Adrenal gland (tissue), 12 donors: Measurements from ENCODE around the gene ANAPC15. TPM values are rescaled to one million over a fixed set of nuclear protein-coding genes. Genes with fewer than 3 reads are reported as not detected.
A peak's percentile ranks its signal among the peaks of the same experiment; 100 is the strongest.

Experiments
- DNase-seq, 7 donors: peaks; one replicate each; pipeline ENCODE4 v3.0.0-alpha.2; 2019 to 2020
- H3K27ac ChIP-seq, 5 donors: fragments of 200-600 bp; sonication (generic) in 4 of 5; 1 replicate in 3 of 5; 2 replicates in 2 of 5; pipeline versions ENCODE4 v1.5.1 to v1.8.0; 2016 to 2020; ENCODE audit warnings: mild to moderate bottlenecking in 1 of 5
- H3K27me3 ChIP-seq: fragments of 200-600 bp; 2 replicates; pipeline ENCODE4 v1.8.0; 2021
- H3K36me3 ChIP-seq, 2 donors: fragments of 200-600 bp; replicated peaks in 1 of 2; 1 replicate in 1 of 2; 2 replicates in 1 of 2; pipeline versions ENCODE4 v1.5.1 to v1.8.0; 2018 to 2022
- H3K4me1 ChIP-seq, 2 donors: fragments of 200-600 bp; replicated peaks in 1 of 2; 1 replicate in 1 of 2; 2 replicates in 1 of 2; pipeline versions ENCODE4 v1.5.1 to v1.8.0; 2018 to 2021
- H3K4me3 ChIP-seq, 4 donors: fragments of 200-600 bp; sonication (generic) in 3 of 4; one replicate each; pipeline ENCODE4 v1.5.1; 2016 to 2018
- H3K9me3 ChIP-seq, 3 donors: fragments of 200-600 bp; sonication (generic) in 1 of 3; replicated peaks in 1 of 3; 1 replicate in 2 of 3; 2 replicates in 1 of 3; pipeline versions ENCODE4 v1.5.1 to v1.8.0; 2016 to 2021
- POLR2A ChIP-seq, 2 donors: fragments of 450-650 bp; IDR thresholded peaks; one replicate each; pipeline ENCODE4 v1.6.1; 2017; ENCODE audit warnings: antibody characterized with exemption in 2 of 2, mild to moderate bottlenecking in 2 of 2, moderate library complexity in 1 of 2
- WGBS, 4 donors: extraction: QIAGEN DNeasy Blood & Tissue Kit in 2 of 4; methylation state at CpG; one replicate each; pipeline versions ENCODE4 v1.1.5 to v1.1.7; 2013 to 2017; 5-methylcytosine and 5-hydroxymethylcytosine counted together
- intact Hi-C, 2 donors: fragments of 100-400 bp; cut with DNase I; formaldehyde crosslinking; loops; one replicate each; pipeline versions ENCODE4 v1.14.1 to v1.15.0; 2022 to 2023
- polyA plus RNA-seq, 3 donors: library from polyadenylated mRNA; stranded (reverse); fragments of 200-250 nt in 2 of 3; fragments of 350-450 nt in 1 of 3; fragmentation: Illumina TruSeq in 1 of 3; extraction: RNeasy Lipid Tissue Mini Kit (QIAGEN cat#74804) in 1 of 3; gene quantifications; one replicate each; pipeline ENCODE4 v1.2.3, GENCODE V29; 2013 to 2014
- total RNA-seq, 9 donors: library from RNA; depleted of rRNA in 4 of 9; stranded (reverse); fragments of >200 nt in 4 of 9; fragments of 120-200 nt in 1 of 9; fragmentation: NEBNext Ultra II Directional in 1 of 9; extraction: Animal tissue kit (Norgen Biotek cat#: 25700) in 1 of 9; gene quantifications; one replicate each; pipeline versions ENCODE4 v1.1.0 to v1.2.4, GENCODE V29; 2013 to 2023
- TF ChIP-seq, protein P1 (sequence below), 6 experiments: fragments of 450-650 bp in 4 of 6; fragments of 200-600 bp in 2 of 6; sonication (generic) in 1 of 6; IDR thresholded peaks; 1 replicate in 5 of 6; 2 replicates in 1 of 6; pipeline versions ENCODE4 v1.5.1 to v1.8.0; 2016 to 2021; ENCODE audit warnings: antibody characterized with exemption in 6 of 6, mild to moderate bottlenecking in 2 of 6, moderate library complexity in 1 of 6
- donor health status: healthy with polysubstance abuse.
- donor health status: Bipolar disorder and iron deficiency.
- donor health status: DM: yes; HTN: yes; CAD: no.
- donor health status: DM: no; HTN: no; CAD: no.
- donor health status: DM: no; HTN: no; CAD: no.
- donor health status: DM: yes; HTN: yes; CAD: no.

Gene ANAPC15
- total and polyA plus RNA-seq, 12 donors, result 15.3 to 80.0 (median 34.9) TPM

DNA sequence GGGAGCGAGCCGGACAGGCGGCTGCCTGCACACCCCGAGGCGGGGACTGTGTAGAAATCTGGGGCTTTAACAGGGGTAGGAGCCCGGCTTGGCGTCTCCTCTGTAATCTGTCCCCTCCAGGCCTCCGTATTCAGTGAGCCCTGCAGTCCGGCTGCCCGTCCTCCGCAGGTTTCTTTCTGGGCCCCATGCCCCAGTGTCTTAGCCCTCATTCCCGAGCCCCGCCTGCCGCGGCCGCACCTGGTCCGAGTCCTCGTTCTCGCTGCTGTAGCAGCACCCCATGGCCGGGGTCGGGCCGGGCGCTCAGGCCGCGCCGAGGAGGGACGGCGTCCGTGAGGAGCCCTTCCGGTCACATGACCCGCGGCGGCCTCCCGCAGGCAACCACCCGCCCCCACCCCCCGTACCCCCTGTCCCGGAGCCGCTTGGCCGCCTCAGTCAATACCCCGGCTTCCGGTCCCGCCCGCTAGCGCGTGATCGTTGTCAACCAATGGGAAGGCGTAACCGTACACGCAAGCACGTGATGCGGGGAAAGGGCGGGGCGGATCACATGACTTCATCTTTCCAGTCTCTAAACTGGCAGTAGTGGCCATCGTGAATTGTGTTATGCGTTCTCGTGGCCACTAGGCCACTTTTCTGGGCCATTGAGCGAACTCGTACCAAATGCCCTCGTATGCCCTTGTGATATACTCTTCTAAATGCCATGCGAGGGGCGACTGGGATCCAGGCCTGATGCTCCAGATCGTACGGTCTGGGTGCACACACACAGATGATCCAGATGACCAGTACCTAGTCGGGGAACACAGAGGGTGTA is 9.3 kb downstream of the ANAPC15 start, which contains the start of gene LAMTOR1:
LAMTOR1 (minus strand) TSS at position 352 of the 808 bp plus-strand sequence; CDS start at position 279, 73 bp downstream.
- peak; percentile 99 to 100 (median 100) for DNase-seq
- Histone ChIP-seq H3K4me3 (peak within 1 kb of the TSS; percentile 58 to 91 (median 82)), H3K27me3 (no peaks in the 10 kb centered on the region), H3K4me1 (peaks cover 35 to 41% of the 10 kb centered on the region in 2 donors), H3K9me3 (no peaks in the 10 kb centered on the region), H3K27ac (peak within 1 kb of the TSS in 4 of 5 donors; percentile 83 to 95 (median 92)), H3K36me3 (peaks cover 0 to 12% of the 10 kb centered on the region in 2 donors)
- TF ChIP-seq, protein P1, sequence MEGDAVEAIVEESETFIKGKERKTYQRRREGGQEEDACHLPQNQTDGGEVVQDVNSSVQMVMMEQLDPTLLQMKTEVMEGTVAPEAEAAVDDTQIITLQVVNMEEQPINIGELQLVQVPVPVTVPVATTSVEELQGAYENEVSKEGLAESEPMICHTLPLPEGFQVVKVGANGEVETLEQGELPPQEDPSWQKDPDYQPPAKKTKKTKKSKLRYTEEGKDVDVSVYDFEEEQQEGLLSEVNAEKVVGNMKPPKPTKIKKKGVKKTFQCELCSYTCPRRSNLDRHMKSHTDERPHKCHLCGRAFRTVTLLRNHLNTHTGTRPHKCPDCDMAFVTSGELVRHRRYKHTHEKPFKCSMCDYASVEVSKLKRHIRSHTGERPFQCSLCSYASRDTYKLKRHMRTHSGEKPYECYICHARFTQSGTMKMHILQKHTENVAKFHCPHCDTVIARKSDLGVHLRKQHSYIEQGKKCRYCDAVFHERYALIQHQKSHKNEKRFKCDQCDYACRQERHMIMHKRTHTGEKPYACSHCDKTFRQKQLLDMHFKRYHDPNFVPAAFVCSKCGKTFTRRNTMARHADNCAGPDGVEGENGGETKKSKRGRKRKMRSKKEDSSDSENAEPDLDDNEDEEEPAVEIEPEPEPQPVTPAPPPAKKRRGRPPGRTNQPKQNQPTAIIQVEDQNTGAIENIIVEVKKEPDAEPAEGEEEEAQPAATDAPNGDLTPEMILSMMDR (IDR thresholded peaks at IDR 0.05), result peak; percentile 19 to 80 (median 58)
- peak; percentile 65 to 78 for TF ChIP-seq POLR2A (IDR thresholded peaks at IDR 0.05)
- intact Hi-C loops, result loop anchor here in 1 of 2 donors (10.0 kb wide), 1 partner anchor 332 kb away; the partner anchor contains the start of gene CLPB
- WGBS, 4 donors, result 3 to 13% (median 4%) methylated on average over 12 to 64 of the region's 64 CpGs

DNA sequence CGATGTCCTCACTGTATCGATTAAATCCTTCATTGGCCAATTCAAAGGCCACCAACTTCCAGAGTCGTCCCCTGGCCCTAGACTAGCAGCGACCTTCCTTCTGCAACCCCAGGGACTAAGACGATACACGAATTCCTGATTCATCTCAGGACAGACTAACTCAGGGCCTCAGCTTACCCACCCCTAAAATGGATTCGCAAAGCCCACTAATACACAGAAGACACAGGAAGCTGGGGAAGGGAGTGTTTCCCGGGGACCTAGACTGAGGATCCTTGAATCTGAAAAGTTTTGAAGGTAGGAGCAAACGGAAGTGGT is 9.9 kb downstream of the ANAPC15 start:
- 1 to 3% (median 2%) methylated on average over 8 to 9 of the region's 9 CpGs for WGBS, 4 donors
- Histone ChIP-seq H3K9me3 (no peaks in the 10 kb centered on the region), H3K4me3 (peak overlapping the region; percentile 58 to 91 (median 82)), H3K4me1 (peaks cover 35 to 41% of the 10 kb centered on the region in 2 donors), H3K36me3 (peaks cover 0 to 18% of the 10 kb centered on the region in 2 donors), H3K27ac (peak overlapping the region in 4 of 5 donors; percentile 83 to 95 (median 92)), H3K27me3 (no peaks in the 10 kb centered on the region)
- TF ChIP-seq, protein P1 (IDR thresholded peaks at IDR 0.05), result no peak
- TF ChIP-seq POLR2A (IDR thresholded peaks at IDR 0.05), result no peak
- DNase-seq, result no peak
- intact Hi-C loops, result loop anchor here in 1 of 2 donors (10.0 kb wide), 1 partner anchor 332 kb away; the partner anchor contains the start of gene CLPB

DNA sequence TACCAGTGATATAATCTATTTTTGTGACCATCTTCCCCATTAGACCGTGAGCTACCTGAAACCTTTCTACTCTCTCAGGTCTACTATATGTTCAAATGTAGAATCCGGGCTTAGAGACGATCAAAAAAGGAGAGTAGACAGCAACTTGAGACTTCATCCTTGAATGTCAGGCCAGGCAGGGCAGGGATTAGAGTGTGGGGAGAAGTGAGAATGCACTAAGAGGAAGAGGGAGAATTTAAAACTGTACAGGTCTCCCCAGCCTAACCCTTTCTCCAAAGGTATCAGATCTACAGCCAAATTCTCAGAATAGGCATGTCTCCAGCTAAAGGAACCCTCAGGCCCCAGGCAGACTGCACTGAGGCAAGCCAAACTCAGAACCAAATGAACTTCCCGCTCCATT is 10.3 kb downstream of the ANAPC15 start:
- H3K36me3 ChIP-seq, result peaks cover 0 to 22% of the 10 kb centered on the region in 2 donors
- no peak for TF ChIP-seq POLR2A (IDR thresholded peaks at IDR 0.05)
- TF ChIP-seq, protein P1 (IDR thresholded peaks at IDR 0.05), result no peak
- DNase-seq, result no peak
- 33 to 43% (median 40%) methylated on average over 4 of the region's 4 CpGs for WGBS, 4 donors
- peaks cover 35 to 41% of the 10 kb centered on the region in 2 donors for H3K4me1 ChIP-seq
- no peaks in the 10 kb centered on the region for H3K9me3 ChIP-seq
- peak overlapping the region in 3 of 4 donors; percentile 58 to 91 (median 91) for H3K4me3 ChIP-seq
- H3K27me3 ChIP-seq, result no peaks in the 10 kb centered on the region
- H3K27ac ChIP-seq, result peak overlapping the region in 4 of 5 donors; percentile 83 to 95 (median 92)
- intact Hi-C loops, result loop anchor here in 1 of 2 donors (10.0 kb wide), 1 partner anchor 333 kb away; the partner anchor contains the start of gene CLPB

DNA sequence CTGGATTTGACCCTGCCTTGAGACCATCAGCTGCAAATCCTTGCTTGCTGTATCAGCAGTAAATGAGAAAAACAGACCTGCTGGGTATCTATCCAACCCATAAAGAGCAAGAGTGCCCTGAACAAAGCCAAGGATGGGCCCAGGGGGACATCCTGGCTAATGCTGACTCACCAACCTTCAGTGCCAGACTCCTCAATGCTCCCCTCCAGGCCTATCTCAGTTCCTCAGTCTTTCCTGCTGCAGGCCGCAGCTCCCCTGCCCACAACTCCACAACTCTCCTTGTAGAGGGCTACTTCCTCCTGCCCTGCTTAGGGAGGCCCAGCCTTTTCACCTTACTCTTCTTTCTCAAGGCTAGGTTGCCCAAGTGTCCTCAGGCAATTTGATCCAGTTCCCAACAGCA is 12.0 kb downstream of the ANAPC15 start:
- Histone ChIP-seq H3K27me3 (no peaks in the 10 kb centered on the region), H3K4me3 (no peak overlapping the region), H3K36me3 (peaks cover 0 to 27% of the 10 kb centered on the region in 2 donors), H3K9me3 (no peaks in the 10 kb centered on the region), H3K4me1 (peaks cover 35 to 41% of the 10 kb centered on the region in 2 donors), H3K27ac (peak overlapping the region in 1 of 5 donors; percentile 62)
- TF ChIP-seq, protein P1 (IDR thresholded peaks at IDR 0.05), result no peak
- TF ChIP-seq POLR2A (IDR thresholded peaks at IDR 0.05), result no peak
- no peak for DNase-seq
- intact Hi-C loops, result loop anchor here in 1 of 2 donors (10.0 kb wide), 1 partner anchor 334 kb away; the partner anchor contains the start of gene CLPB
- WGBS, 4 donors, result 71 to 100% (median 93%) methylated on average over 1 of the region's 1 CpG
